Endothelial cell of umbilical vein (primary cell): ENCODE data around the gene MAP2K5. TPM values are rescaled to one million over a fixed set of nuclear protein-coding genes. Genes with fewer than 3 reads are reported as not detected.

ENCODE experiments used
- BruUV-seq: library from RNA; stranded (reverse); fragments of 400-500 nt; replicated peaks from 2 replicates; lab custom pipeline; 2021; lab: Mats Ljungman, UMichigan
- CTCF ChIA-PET: fragments of 300-600, 350-600 bp; sonication (Branson Sonifier 250); formaldehyde crosslinking; loops from one replicate; lab custom pipeline; 2021; ENCODE audit warnings: antibody characterized with exemption, inconsistent platforms; lab: Charles Lee
- POLR2A ChIA-PET: fragments of 300-600, 350-600 bp; sonication (Branson Sonifier 250); formaldehyde crosslinking; loops from one replicate; lab custom pipeline; 2021; ENCODE audit warnings: antibody characterized with exemption, inconsistent platforms; lab: Charles Lee
- DNase-seq: peaks from one replicate; pipeline ENCODE4 v3.0.0-alpha.2; 2011; ENCODE audit warnings: low read depth, low spot score
- FAIRE-seq: peaks from 2 replicates; lab custom pipeline; 2011; peaks lifted over from hg19 to GRCh38; lab: Jason Lieb, UNC
- H2AFZ ChIP-seq: 2 replicates; pipeline ENCODE4 v1.6.0; 2012; ENCODE audit warnings: low read depth, low read length, control low read depth, inconsistent platforms
- H3K27ac ChIP-seq: 2 replicates; pipeline ENCODE4 v1.5.1; 2011; ENCODE audit warnings: low read depth, mild to moderate bottlenecking, control low read depth, low read length, moderate library complexity; ENCODE audit not compliant: insufficient read depth
- H3K27me3 ChIP-seq, 2 experiments: 2 replicates each; pipeline versions ENCODE4 v1.6.0 to v1.6.1; 2011; ENCODE audit warnings: low read length in 2 of 2, mixed read lengths in 1 of 2; ENCODE audit not compliant: control insufficient read depth in 2 of 2, insufficient read depth in 2 of 2
- H3K36me3 ChIP-seq, 2 experiments: 2 replicates in 1 of 2; 3 replicates in 1 of 2; pipeline ENCODE4 v1.5.1; 2011; ENCODE audit warnings: low read length in 2 of 2, mild to moderate bottlenecking in 1 of 2, moderate library complexity in 1 of 2; ENCODE audit not compliant: control insufficient read depth in 2 of 2, insufficient read depth in 2 of 2; ENCODE audit errors: extremely low read depth in 1 of 2
- H3K4me1 ChIP-seq: 3 replicates; pipeline ENCODE4 v1.5.1; 2011; ENCODE audit warnings: mild to moderate bottlenecking, low read length; ENCODE audit not compliant: control insufficient read depth, insufficient read depth; ENCODE audit errors: extremely low read depth
- H3K4me2 ChIP-seq: 2 replicates; pipeline ENCODE4 v1.6.1; 2011; ENCODE audit warnings: low read length, control low read depth, mixed read lengths; ENCODE audit not compliant: insufficient read depth
- H3K4me3 ChIP-seq, 3 experiments: fragments of 200-600 bp in 1 of 3; sonication (generic), shearing (Covaris generic) in 1 of 3; replicated peaks in 1 of 3; 2 replicates each; pipeline ENCODE4 v1.5.1; 2011 to 2016; ENCODE audit warnings: control low read depth in 3 of 3, low read length in 3 of 3, mild to moderate bottlenecking in 2 of 3, inconsistent platforms in 1 of 3, low read depth in 1 of 3, moderate library complexity in 1 of 3; ENCODE audit not compliant: insufficient read depth in 1 of 3
- H3K79me2 ChIP-seq: 2 replicates; pipeline ENCODE4 v1.6.0; 2012; ENCODE audit warnings: low read length, inconsistent platforms; ENCODE audit not compliant: control insufficient read depth, insufficient read depth
- H3K9ac ChIP-seq: replicated peaks from 2 replicates; pipeline ENCODE3; 2011; ENCODE audit warnings: low read length, control low read depth; ENCODE audit not compliant: insufficient read depth; ENCODE audit errors: extremely low read depth
- H3K9me1 ChIP-seq: replicated peaks from 3 replicates; pipeline ENCODE4 v1.6.0; 2011; ENCODE audit warnings: mild to moderate bottlenecking, low read length; ENCODE audit not compliant: control insufficient read depth, insufficient read depth; ENCODE audit errors: extremely low read depth
- H3K9me3 ChIP-seq: replicated peaks from 2 replicates; pipeline ENCODE4 v1.5.1; 2012; ENCODE audit warnings: low read length, inconsistent platforms; ENCODE audit not compliant: control insufficient read depth, insufficient read depth
- H4K20me1 ChIP-seq: replicated peaks from 2 replicates; pipeline ENCODE3; 2011; ENCODE audit warnings: mild to moderate bottlenecking, low read length; ENCODE audit not compliant: control insufficient read depth, insufficient read depth; ENCODE audit errors: extremely low read depth
- EZH2 ChIP-seq: IDR thresholded peaks from 2 replicates; pipeline ENCODE4 v1.6.1; 2012; ENCODE audit warnings: borderline replicate concordance, low read depth, mild to moderate bottlenecking, moderate library complexity, low read length, inconsistent platforms; ENCODE audit not compliant: severe bottlenecking
- FOS ChIP-seq: IDR thresholded peaks from 2 replicates; pipeline ENCODE4 v1.6.1; 2011; ENCODE audit warnings: mild to moderate bottlenecking, low read length, moderate library complexity, borderline replicate concordance; ENCODE audit not compliant: insufficient read depth
- GATA2 ChIP-seq: IDR thresholded peaks from 2 replicates; pipeline ENCODE4 v1.7.0; 2011; ENCODE audit warnings: low read depth, mild to moderate bottlenecking, moderate library complexity, mixed read lengths, low read length; ENCODE audit not compliant: insufficient read length, insufficient read depth
- JUN ChIP-seq: IDR thresholded peaks from 2 replicates; pipeline ENCODE4 v1.6.1; 2011; ENCODE audit warnings: borderline replicate concordance, low read depth; ENCODE audit not compliant: insufficient read length, insufficient read depth
- MYC ChIP-seq: IDR thresholded peaks from one replicate; pipeline ENCODE4 v1.6.1; 2011; ENCODE audit warnings: mild to moderate bottlenecking, low read depth, low read length
- POLR2A ChIP-seq: IDR thresholded peaks from 2 replicates; pipeline ENCODE4 v1.6.1; 2012; ENCODE audit warnings: low read depth, mild to moderate bottlenecking, control low read depth, low read length
- POLR2AphosphoS5 ChIP-seq: IDR thresholded peaks from 2 replicates; pipeline ENCODE4 v1.6.1; 2012; ENCODE audit warnings: low read depth, mild to moderate bottlenecking, control low read depth, low read length, moderate library complexity; ENCODE audit not compliant: insufficient read depth
- dilution Hi-C: fragments of 300-500 bp; cut with MboI; formaldehyde crosslinking; loops from one replicate; pipeline ENCODE4 v1.15.0; 2019; ENCODE audit warnings: low sequenced_read_pairs; ENCODE audit not compliant: extremely low pct_ligation_motif_present
- intact Hi-C: fragments of 100-400 bp; cut with micrococcal nuclease; formaldehyde crosslinking; loops from one replicate; pipeline ENCODE4 v1.10.0; 2022
- polyA plus RNA-seq, 4 experiments: library from polyadenylated mRNA; depleted of rRNA in 3 of 4; stranded (reverse) in 3 of 4; unstranded in 1 of 4; fragments of >200 nt; gene quantifications; 2 replicates each; pipeline versions ENCODE4 v1.2.1 to v1.2.3, GENCODE V29; 2011 to 2012; ENCODE audit warnings: missing spikeins in 1 of 4
- total RNA-seq: library from RNA; stranded (reverse); gene quantifications from 2 replicates; pipeline ENCODE4 v1.2.3, GENCODE V29; 2021
- TF ChIP-seq, protein P1 (sequence below): IDR thresholded peaks from 2 replicates; pipeline ENCODE4 v1.6.1; 2011; ENCODE audit not compliant: insufficient read depth, insufficient read length
- TF ChIP-seq, protein P2 (sequence below), 2 donors: IDR thresholded peaks; 1 replicate in 1 of 2; 2 replicates in 1 of 2; pipeline ENCODE4 v1.5.1; 2011; ENCODE audit warnings: low read length in 2 of 2, mild to moderate bottlenecking in 2 of 2, moderate library complexity in 2 of 2, control low read depth in 1 of 2, inconsistent platforms in 1 of 2, low read depth in 1 of 2; ENCODE audit not compliant: insufficient read depth in 1 of 2; ENCODE audit errors: extremely low read depth in 1 of 2

The MAP2K5 gene
- total and polyA plus RNA-seq, 2 donors (not counting 3 experiments of a cell fraction or from before 2014, with no cell fraction given) = 4.9 to 24.7 TPM

DNA sequence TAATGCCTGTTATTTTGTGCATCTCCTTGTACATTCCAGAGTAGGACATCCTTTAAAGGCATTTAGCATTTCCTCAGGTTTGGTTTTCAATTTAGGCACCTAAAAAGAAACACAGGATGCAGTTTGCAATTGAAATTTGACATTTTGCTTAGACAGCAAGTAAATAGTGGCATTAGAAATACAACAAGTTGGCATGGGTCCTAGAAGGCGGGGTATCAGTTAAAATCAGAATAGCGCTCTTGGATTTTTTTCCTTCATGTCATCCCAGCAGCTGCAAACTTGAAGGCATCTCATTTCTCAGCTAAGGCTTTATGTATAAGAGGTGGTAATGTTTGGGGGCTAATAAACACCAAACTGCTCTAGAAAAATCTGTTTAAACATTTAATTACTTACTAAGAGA is 235.3 kb downstream of the MAP2K5 start:
- TF ChIP-seq FOS = no peak
- no peak for TF ChIP-seq POLR2AphosphoS5
- no peak for TF ChIP-seq GATA2
- TF ChIP-seq EZH2 = no peak
- no peak for TF ChIP-seq POLR2A
- TF ChIP-seq, protein P1, sequence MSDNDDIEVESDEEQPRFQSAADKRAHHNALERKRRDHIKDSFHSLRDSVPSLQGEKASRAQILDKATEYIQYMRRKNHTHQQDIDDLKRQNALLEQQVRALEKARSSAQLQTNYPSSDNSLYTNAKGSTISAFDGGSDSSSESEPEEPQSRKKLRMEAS = no peak
- no peak for TF ChIP-seq JUN
- TF ChIP-seq, protein P2, sequence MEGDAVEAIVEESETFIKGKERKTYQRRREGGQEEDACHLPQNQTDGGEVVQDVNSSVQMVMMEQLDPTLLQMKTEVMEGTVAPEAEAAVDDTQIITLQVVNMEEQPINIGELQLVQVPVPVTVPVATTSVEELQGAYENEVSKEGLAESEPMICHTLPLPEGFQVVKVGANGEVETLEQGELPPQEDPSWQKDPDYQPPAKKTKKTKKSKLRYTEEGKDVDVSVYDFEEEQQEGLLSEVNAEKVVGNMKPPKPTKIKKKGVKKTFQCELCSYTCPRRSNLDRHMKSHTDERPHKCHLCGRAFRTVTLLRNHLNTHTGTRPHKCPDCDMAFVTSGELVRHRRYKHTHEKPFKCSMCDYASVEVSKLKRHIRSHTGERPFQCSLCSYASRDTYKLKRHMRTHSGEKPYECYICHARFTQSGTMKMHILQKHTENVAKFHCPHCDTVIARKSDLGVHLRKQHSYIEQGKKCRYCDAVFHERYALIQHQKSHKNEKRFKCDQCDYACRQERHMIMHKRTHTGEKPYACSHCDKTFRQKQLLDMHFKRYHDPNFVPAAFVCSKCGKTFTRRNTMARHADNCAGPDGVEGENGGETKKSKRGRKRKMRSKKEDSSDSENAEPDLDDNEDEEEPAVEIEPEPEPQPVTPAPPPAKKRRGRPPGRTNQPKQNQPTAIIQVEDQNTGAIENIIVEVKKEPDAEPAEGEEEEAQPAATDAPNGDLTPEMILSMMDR (IDR thresholded peaks at IDR 0.05; ENCODE audit: extremely low read depth in 1 of 2, insufficient read depth in 1 of 2, low read depth in 1 of 2, low read length in 2 of 2) = no peak
- no peak for TF ChIP-seq MYC
- no TSS peak for BruUV-seq
- no peak overlapping the region for H3K4me2 ChIP-seq
- H3K27me3 ChIP-seq = no peaks in the 10 kb centered on the region
- intact Hi-C loops = no loop called here
- FAIRE-seq (no peak), DNase-seq (no peak)
- no peak overlapping the region for H2AFZ ChIP-seq
- no peak overlapping the region for H3K9ac ChIP-seq
- CTCF ChIA-PET = no interaction called here
- H4K20me1 ChIP-seq = no peaks in the 10 kb centered on the region
- H3K36me3 ChIP-seq = no peaks in the 10 kb centered on the region
- POLR2A ChIA-PET = no interaction called here
- H3K9me3 ChIP-seq = no peaks in the 10 kb centered on the region
- dilution Hi-C loops = no loop called here
- no peak overlapping the region for H3K4me3 ChIP-seq
- H3K9me1 ChIP-seq = no peaks in the 10 kb centered on the region
- no peaks in the 10 kb centered on the region for H3K79me2 ChIP-seq
- no peaks in the 10 kb centered on the region for H3K4me1 ChIP-seq
- H3K27ac ChIP-seq = no peak overlapping the region
